ENCODE data around the gene FAM9C. TPM values are rescaled to one million over a fixed set of nuclear protein-coding genes. Genes with fewer than 3 reads are reported as not detected.

Gene FAM9C
- total RNA-seq, 1 experiment from 2014 or later: not detected

DNA sequence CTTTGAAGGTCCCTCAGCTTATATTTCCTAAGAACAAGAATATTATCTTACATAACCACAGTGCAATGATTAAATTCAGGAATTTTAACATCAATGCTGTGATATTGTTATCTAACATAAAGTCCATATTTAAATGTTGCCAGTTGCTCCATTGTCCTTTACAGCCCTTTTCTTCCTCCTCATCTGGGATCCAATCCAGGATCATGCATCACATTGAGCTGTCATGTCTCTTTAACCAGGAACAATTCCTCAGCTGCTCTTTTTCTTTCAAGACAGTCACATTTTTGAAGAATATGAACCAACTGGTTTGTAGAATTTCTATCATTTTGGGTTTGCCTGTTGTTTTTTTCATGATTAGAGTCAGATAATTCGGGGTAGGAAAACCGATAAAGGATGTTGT is 57.5 kb downstream of the FAM9C start:
- Histone ChIP-seq H4K20me1 (ENCODE audit: insufficient read depth) (no peaks in the 10 kb centered on the region), H2AFZ (ENCODE audit: low read depth, low read length, poor library complexity, severe bottlenecking) (no peak overlapping the region), H3K27ac (ENCODE audit: low read depth, low read length) (no peak overlapping the region), H3K36me3 (ENCODE audit: control insufficient read depth in 1 of 2, insufficient read depth in 2 of 2, low read length in 2 of 2) (no peaks in the 10 kb centered on the region), H3K9me2 (ENCODE audit: insufficient read depth) (no peaks in the 10 kb centered on the region), H3K9me3 (ENCODE audit: control insufficient read depth in 1 of 2, insufficient read depth in 1 of 2, low read depth in 1 of 2, low read length in 2 of 2) (no peaks in the 10 kb centered on the region), H3K4me3 (replicated peaks in 1 of 2; ENCODE audit: low read depth in 1 of 2, low read length in 2 of 2) (no peak overlapping the region), H3K9ac (ENCODE audit: low read length) (no peak overlapping the region), H3K4me1 (ENCODE audit: control insufficient read depth in 1 of 2, insufficient read depth in 2 of 2, low read length in 2 of 2) (peaks cover 20 to 26% of the 10 kb centered on the region in 2 experiments), H3K27me3 (ENCODE audit: insufficient read depth, low read length) (no peaks in the 10 kb centered on the region), H3K79me2 (ENCODE audit: insufficient read depth, low read length) (no peaks in the 10 kb centered on the region), H3K4me2 (ENCODE audit: low read length) (no peak overlapping the region)
- ATAC-seq: no peak
- ChIA-PET POLR2A (no interaction called here), CTCF (no interaction called here), RAD21 (ENCODE audit: low non-redundant PET in 1 of 2, low total read pairs in 2 of 2, uncharacterized antibody in 2 of 2, unreplicated experiment in 2 of 2) (no interaction called here)
- DNase-seq (ENCODE audit: low read depth, low spot score): no peak
- no TSS peak for BruUV-seq (replicated peaks)
- no peak for TF ChIP-seq POLR2AphosphoS5 (IDR thresholded peaks at IDR 0.05; ENCODE audit: low read depth, low read length)
- no peak for TF ChIP-seq SP1 (IDR thresholded peaks at IDR 0.05; ENCODE audit: low read depth)
- TF ChIP-seq RAD21 (IDR thresholded peaks at IDR 0.05; ENCODE audit: low read depth): no peak
- TF ChIP-seq CEBPB (IDR thresholded peaks at IDR 0.05; ENCODE audit: low read depth): no peak
- TF ChIP-seq, protein P1, sequence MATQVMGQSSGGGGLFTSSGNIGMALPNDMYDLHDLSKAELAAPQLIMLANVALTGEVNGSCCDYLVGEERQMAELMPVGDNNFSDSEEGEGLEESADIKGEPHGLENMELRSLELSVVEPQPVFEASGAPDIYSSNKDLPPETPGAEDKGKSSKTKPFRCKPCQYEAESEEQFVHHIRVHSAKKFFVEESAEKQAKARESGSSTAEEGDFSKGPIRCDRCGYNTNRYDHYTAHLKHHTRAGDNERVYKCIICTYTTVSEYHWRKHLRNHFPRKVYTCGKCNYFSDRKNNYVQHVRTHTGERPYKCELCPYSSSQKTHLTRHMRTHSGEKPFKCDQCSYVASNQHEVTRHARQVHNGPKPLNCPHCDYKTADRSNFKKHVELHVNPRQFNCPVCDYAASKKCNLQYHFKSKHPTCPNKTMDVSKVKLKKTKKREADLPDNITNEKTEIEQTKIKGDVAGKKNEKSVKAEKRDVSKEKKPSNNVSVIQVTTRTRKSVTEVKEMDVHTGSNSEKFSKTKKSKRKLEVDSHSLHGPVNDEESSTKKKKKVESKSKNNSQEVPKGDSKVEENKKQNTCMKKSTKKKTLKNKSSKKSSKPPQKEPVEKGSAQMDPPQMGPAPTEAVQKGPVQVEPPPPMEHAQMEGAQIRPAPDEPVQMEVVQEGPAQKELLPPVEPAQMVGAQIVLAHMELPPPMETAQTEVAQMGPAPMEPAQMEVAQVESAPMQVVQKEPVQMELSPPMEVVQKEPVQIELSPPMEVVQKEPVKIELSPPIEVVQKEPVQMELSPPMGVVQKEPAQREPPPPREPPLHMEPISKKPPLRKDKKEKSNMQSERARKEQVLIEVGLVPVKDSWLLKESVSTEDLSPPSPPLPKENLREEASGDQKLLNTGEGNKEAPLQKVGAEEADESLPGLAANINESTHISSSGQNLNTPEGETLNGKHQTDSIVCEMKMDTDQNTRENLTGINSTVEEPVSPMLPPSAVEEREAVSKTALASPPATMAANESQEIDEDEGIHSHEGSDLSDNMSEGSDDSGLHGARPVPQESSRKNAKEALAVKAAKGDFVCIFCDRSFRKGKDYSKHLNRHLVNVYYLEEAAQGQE (IDR thresholded peaks at IDR 0.05; ENCODE audit: low read depth): no peak
- TF ChIP-seq FOSL1 (IDR thresholded peaks at IDR 0.05; ENCODE audit: low read depth): no peak
- no peak for TF ChIP-seq ELF1 (IDR thresholded peaks at IDR 0.05; ENCODE audit: borderline replicate concordance, low read depth)
- TF ChIP-seq EGR1 (IDR thresholded peaks at IDR 0.05; ENCODE audit: low read depth): no peak
- TF ChIP-seq POLR2A (IDR thresholded peaks at IDR 0.05; ENCODE audit: borderline replicate concordance, extremely low read depth, insufficient read depth, insufficient read length): no peak
- TF ChIP-seq, protein P2, sequence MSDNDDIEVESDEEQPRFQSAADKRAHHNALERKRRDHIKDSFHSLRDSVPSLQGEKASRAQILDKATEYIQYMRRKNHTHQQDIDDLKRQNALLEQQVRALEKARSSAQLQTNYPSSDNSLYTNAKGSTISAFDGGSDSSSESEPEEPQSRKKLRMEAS (IDR thresholded peaks at IDR 0.05): no peak
- TF ChIP-seq EZH2 (IDR thresholded peaks at IDR 0.05): no peak
- TF ChIP-seq, protein P3, sequence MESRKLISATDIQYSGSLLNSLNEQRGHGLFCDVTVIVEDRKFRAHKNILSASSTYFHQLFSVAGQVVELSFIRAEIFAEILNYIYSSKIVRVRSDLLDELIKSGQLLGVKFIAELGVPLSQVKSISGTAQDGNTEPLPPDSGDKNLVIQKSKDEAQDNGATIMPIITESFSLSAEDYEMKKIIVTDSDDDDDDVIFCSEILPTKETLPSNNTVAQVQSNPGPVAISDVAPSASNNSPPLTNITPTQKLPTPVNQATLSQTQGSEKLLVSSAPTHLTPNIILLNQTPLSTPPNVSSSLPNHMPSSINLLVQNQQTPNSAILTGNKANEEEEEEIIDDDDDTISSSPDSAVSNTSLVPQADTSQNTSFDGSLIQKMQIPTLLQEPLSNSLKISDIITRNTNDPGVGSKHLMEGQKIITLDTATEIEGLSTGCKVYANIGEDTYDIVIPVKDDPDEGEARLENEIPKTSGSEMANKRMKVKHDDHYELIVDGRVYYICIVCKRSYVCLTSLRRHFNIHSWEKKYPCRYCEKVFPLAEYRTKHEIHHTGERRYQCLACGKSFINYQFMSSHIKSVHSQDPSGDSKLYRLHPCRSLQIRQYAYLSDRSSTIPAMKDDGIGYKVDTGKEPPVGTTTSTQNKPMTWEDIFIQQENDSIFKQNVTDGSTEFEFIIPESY (IDR thresholded peaks at IDR 0.05; ENCODE audit: extremely low read depth, insufficient replicate concordance, low read length): no peak
- TF ChIP-seq, protein P4, sequence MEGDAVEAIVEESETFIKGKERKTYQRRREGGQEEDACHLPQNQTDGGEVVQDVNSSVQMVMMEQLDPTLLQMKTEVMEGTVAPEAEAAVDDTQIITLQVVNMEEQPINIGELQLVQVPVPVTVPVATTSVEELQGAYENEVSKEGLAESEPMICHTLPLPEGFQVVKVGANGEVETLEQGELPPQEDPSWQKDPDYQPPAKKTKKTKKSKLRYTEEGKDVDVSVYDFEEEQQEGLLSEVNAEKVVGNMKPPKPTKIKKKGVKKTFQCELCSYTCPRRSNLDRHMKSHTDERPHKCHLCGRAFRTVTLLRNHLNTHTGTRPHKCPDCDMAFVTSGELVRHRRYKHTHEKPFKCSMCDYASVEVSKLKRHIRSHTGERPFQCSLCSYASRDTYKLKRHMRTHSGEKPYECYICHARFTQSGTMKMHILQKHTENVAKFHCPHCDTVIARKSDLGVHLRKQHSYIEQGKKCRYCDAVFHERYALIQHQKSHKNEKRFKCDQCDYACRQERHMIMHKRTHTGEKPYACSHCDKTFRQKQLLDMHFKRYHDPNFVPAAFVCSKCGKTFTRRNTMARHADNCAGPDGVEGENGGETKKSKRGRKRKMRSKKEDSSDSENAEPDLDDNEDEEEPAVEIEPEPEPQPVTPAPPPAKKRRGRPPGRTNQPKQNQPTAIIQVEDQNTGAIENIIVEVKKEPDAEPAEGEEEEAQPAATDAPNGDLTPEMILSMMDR (IDR thresholded peaks at IDR 0.05 in 2 of 3, conservative IDR thresholded peaks at IDR 0.05 in 1 of 3; ENCODE audit: borderline replicate concordance in 1 of 3, insufficient read depth in 1 of 3, low read depth in 2 of 3, low read length in 2 of 3): no peak
- TF ChIP-seq SRF (IDR thresholded peaks at IDR 0.05; ENCODE audit: low read depth): no peak
- TF ChIP-seq TCF7L2 (IDR thresholded peaks at IDR 0.05; ENCODE audit: borderline replicate concordance, extremely low read depth, insufficient read depth, insufficient read length): no peak
- no peak for TF ChIP-seq CBX3 (IDR thresholded peaks at IDR 0.05; ENCODE audit: low read depth)
- intact Hi-C loops (cut with micrococcal nuclease): loop anchor here (10.0 kb wide), 1 partner anchor 118 kb away; no protein-coding TSS in a partner anchor
